ENCODE measurements around the gene NCBP1.

GRCh38 chr9:97703437-97704344 lies 70.1 kb downstream of the NCBP1 start:
- TF ChIP-seq EZH2phosphoT487 (IDR thresholded peaks at IDR 0.05; ENCODE audit: borderline replicate concordance, low read length): no peak
- no peak for TF ChIP-seq CTCF (IDR thresholded peaks at IDR 0.05; ENCODE audit: low read depth, low read length, poor library complexity, severe bottlenecking)

All from DOHH2 (cell line).